Fibroblast of skin of right quadriceps (primary cell): Measurements from ENCODE around the gene SPTB.

Source experiments
- DNase-seq: peaks from one replicate; pipeline ENCODE4 v3.0.0-alpha.2; 2013

The SPTB gene

DNA sequence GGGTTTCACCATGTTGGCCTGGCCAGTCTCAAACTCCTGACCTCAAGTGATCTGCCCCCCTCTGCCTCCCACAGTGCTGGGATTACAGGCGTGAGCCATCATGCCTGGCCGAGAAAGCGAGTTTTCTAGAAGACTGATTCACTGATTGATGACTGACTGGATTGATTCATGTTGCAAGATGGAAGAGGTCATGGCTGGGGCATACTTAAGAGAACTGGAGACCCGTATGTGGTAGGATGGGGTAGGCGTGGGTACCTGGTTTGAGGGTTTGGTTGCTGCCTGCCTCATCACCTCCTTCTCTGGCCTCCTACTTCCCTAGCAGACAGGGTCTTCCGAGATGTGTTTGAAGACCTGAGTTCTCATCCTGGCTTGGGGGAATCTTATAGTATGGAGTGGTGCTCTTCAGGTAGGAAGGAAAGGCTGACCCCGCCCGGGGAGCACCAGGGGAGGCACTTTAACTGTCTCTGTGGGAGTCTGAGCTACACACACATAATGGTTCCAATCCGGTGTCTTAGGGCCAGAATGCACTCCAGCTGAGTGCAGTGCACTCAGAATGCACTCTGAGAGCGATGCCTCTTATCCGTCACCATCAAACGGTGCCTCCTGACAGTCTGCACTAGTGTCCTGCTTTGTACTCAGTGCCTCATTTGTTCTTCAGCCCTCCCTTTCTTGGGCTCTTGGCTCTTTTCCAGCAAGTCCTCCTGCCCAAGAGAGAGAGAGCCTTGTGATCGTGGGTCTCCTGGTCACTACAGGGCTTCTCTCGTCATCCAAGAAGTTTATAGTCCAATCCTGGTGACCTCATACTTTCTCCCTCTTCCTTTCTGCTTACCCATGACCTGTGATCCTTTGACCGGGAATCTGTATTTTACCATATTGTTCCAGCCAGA, 155.8 kb downstream of the SPTB start:
- no peak for DNase-seq

DNA sequence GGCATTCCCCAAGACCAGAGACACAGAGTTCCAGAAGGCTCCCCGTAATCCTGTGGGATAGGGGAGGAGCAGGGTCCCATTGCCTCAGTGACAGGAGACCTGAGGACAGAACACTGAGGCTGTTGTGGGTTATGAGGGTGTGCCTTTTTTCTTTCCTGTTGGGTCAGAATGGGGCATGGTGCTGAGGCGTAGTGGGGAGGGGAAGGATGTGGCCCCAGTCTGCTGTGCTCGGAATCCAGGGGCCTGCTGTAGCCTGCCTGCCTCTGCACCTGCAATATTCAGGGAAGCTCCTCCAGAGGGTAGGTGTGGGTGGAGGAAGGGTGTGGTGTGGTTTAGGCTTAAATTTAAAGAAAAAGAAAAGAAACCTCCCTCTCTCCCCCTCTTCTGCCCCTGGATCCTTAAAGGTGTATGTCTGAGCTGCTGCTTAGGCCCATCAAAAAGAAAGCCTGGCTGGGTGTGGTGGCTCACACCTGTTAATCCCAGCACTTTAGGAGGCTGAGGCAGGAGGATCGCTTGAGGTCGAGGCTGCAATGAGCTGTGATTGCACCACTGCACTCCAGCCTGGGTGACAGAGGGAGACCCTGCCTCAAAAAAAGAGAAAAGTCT, 156.8 kb downstream of the SPTB start:
- no peak for DNase-seq

DNA sequence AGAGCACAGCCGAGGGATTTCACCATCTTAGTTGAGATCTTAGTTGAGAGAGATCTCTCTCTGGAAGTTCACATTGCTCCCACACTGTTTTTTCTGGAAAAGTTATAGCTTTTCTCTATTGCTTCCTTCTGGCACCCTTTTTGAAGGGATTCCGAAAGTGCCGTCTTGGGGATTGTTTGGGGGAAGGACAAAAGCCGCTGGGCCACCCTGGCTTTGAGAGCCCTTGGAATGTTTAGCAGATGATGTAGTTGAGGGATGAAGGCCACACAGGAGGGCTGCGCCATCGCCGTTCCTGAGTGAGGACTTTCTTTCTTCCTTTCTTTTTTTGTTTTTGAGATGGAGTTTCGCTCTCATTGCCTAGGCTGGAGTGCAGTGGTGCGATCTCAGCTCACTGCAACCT, 157.8 kb downstream of the SPTB start:
- DNase-seq: peak; percentile 46

DNA sequence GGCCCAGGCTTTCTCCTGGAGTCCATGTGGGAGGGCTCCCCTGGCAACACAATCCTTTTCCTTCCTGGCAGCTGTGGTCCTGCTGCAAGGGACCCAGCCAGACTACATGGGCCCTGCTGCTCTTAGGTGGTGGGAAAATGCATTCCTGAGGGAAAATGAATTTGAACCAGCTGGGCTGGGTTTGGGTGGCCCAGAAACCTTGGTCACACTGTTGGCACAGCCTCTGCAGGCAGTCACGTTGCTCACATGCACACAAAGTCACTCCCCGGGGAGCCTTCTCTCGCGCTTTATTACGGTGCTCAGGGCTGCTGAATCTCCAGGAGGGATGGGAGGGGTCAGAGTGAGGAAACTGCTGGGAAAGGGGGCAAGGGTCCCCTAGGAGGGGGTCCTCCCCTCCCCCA, 158.3 kb downstream of the SPTB start:
- DNase-seq: peak; percentile 91

DNA sequence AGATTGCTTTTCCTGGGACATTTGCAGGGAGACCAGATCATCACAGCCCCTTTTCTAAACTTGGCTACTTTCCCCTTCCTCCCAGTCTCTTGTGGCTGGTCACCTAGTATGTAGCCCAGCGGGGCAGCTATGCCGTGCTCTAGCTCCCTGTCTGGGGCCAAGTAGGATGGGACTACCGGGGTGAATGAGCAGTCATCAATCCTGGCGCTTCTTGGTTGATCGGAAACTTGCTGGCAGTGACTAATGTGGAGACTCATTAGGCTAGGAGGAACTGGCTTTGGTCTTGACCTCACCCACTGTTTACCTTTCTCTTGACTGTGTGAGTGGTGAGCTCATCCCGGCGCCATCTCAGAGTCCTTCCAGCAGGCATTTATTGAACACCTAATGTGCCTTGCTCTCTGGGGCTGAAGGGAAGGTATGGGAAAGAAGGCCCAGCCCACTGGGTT, 159.6 kb downstream of the SPTB start:
- DNase-seq: peak; percentile 74

DNA sequence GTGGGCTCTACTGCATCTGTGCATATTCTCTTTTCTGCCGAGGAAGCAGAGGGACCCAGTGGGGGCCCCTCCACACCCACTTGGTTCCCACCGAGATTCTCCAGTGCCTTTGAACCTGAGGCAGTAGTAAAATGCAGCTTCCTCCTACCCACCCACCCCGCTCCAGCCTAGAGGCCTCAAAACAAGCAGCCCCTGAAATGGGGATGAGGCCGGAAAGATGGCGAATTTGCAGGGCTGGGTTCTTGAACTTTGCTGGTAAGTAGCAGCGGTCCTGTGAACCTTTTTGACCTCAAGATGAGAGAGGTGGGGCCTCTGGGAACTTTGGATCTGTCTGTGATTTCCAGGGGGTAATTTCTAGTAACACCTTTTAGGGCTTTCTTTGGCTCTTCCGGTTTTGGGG, 160.1 kb downstream of the SPTB start:
- DNase-seq: no peak

DNA sequence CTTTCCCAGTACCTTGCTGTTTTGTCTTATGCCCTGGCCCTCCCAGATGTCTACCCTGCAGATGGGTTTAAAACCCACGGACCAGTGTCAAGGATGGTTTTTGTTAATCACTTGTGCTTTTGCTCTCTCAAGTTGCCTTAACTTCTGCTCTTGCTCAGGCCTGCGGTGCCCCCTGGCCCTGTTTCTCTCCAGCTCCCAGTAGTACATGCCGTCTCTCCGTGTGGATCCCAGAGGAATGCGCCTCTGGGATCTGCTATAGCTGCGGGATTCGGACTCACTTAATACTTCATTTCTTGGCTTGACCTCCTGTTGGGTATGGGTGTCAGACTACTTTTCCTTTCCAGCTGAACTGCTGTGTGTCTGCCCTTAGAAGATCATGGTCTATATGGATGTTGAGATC, 160.9 kb downstream of the SPTB start:
- no peak for DNase-seq

DNA sequence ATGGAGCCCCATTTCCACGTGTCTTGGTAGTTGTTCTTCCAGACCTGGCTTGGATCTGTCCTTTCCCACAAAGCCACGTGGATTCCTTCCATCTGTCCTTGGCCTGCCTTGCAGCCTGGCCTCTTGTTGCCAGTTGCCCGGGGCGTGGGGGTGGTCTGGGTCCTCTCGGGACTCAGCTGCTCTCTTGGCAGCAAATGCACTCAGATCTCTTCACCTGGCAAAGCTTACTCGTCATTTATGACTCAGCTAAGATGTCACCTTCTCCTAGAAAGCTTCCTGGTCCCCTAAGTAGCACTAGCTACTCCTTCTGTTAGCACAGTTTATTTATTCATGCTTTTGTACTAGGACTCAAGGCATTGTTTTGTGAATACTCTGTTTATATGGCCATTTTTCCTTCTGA, 161.8 kb downstream of the SPTB start:
- DNase-seq: no peak

DNA sequence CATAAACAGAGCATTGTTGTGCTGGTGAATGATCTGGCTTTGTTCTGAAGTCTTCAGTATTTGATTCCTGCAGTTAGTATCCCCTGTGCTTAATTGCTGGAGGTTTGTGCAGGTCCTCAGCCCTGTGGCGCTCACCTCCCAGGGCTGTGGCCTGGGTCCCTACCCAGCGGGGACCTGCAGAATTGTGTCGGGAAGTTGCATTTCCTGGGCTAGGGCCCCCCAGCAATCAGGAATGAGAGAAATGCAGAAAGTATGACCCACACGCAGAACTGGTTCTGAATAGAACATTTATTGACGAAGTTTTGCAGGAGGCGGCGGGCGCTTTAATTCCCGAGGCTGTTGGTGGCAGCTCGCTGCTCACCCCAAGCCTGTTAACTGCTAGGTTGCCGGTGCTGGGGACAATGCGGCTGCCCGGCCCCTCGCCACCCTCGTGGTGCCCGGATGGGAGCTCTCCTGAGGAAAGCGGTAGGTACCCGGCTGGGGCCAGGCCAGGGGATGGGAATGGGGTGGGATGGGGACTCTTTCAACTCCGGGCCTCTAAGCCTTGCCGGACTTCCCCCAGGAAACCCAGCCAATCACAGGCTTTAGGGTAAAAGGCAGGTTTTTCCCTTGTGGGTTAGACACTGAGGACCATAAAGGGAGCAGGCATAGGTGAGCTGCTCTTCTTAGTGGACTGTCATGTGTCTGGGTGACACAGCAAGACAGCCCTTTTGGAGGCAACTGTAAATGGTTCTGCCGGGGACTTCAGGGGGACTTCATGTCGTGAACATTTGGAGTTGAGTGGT, 163.9 kb downstream of the SPTB start:
- DNase-seq: no peak

DNA sequence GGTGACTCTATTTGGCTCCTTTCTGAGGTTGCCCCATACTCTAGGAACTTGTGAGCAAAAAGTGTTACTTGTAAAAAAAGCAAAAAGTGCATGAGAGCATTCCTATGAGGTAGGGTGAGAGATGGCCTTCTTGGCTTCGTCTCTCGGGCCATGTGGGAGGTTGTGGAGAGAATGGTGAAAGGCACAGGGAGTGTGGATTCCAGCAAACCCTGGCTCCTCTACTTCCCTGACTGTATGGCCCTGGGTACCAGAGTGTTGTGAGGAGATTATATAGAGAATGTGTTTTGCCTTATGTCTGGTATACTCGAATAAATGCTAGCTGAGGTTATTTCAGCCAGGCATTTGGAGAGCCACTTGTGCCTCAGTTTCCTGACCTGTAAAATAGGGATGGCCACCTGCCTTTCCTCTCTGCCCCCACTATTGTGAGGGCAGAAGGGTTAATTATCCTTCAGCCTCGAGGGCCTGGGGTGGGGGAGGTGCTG, 164.5 kb downstream of the SPTB start:
- no peak for DNase-seq

DNA sequence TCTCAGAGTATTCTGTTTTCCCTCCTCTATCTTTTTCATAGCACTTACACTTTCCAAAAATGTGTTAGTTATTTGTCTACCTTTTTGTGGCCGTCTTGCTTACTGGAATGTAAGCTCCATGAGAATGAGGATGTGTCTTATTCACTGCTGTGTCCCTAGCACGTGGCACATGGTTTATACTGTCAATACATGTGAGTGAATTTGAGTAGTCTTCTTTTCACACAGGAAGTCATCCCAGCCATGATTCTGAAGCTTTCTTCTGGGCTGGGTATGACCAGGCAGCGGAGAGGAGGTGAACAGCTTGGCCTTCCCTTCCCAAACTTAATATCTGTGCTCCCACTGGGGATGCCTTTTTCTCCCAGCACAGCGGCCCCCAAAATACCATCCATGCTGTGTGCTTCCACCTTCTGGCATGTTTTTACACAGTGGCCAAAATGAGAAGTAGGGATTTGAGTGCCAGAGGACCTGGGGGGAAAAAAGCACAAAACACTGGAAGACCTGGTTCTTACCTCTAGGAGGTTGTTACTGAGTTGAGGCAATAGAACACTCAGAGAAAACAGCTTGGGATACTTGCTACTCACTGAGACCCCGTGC, 165.2 kb downstream of the SPTB start:
- no peak for DNase-seq

DNA sequence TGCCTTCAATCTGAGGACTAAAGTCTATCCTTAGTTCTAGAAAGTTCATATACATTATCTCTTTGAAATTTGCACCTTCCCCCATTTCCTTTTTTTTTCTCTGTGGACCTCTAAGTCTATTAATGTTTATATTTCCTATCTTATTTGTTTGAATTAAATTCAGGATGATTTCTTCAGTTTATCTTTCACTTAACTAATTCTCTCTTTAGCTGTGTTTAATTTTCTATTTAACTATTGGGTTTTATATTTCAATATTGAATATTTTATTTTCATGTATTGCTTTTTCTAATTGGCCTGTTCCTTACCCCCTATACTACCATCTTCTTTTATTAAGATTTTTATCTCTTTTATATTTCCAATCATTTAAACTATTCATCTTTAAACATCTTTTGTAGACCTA, 166.0 kb downstream of the SPTB start:
- DNase-seq: no peak

DNA sequence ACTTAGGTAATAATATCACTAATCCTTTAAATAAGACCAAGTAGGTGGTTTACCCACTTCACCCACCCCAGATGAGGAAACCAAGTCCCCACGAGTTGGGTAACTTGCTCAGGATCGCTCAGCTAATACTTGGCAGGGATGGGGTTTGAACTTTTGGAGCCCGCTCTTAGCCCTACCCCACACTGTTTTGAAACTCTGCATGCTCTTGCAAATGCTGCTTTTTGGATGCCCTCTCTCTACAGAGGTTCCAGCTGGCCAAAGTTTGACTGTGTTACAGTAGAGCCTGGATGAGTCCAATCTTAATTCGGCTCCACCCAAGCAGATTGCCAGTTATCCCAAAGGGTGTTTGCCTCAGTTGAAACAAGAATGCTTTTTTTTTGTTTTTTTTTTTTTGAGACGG, 168.7 kb downstream of the SPTB start:
- no peak for DNase-seq

DNA sequence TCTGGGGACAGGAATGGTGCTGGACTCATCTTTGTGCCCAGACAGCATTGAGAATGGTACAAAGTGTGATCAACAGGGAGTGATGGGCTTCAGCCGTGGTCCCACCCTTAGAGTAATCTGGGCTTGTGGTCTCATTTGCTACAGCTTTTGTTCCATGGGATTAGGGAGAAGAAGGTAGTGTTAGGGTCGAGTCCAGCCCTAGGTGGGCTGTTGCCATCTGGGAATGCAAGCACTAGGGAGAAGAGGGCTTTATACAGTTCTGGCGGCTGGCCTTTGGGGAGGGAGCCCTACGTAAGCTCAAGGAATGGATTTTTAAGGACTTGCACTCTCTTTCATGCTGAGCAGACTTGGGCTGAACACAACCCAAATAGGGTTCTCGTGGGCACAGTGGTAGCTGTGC, 170.6 kb downstream of the SPTB start:
- no peak for DNase-seq

DNA sequence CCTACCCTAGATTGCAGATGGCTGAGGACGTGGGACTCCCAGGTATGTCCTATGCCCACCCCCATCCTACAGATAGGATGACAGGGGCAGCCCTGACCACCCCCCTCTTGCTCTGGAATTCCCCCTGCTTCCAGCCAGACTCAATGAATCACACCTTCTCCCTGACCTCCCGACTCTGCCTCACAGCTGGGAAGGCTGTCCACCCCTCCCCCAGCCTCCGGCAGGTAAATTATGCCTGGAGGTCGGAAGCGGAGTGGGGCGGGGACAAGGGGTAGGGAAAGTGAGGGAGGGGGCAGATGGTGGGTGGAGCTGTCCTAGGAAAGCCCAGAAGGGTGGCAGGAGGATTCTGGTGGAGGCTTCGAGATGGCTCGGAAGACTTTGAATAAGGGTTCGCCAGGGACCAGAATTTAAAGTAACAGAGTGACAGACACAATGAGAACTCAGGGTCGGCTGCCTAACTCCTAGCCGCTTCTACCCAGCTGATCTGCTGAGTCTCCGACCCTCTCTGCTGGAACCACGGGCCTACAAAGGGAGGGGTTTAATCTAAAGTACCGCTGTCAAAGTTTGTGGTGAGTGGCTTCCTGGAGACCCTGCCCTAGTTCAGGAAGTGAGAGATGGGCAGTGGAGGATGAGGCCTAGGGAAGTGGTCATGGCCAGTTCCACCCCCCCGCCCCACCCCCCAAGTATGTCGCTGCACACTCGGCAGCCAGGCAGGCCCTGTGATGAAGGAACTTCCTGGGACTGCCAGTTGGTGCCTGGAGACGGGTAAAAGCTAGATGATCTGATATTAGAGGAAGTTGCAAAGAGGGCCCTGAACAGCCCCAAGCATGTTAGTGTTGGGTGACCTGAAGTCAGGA, 171.3 kb downstream of the SPTB start:
- DNase-seq: no peak

DNA sequence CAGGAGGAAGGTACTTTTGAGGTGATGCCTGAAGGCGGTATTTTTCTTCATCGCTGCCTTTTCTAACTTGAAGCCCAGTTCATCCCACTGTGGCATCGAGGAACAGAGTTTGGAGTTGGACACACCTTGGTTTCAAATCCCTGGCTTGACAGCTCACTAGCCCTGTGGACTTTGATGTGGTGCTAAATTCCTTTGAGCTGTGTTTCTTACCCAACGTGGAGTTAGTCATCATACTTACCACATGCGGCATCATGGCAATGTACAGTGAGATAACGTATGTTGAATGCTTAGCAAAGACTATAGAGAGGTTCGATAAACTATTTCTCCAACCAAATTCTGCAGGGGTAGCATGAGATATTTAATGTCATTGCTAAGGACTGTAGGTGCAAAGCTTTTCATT, 172.0 kb downstream of the SPTB start:
- peak; percentile 89 for DNase-seq

DNA sequence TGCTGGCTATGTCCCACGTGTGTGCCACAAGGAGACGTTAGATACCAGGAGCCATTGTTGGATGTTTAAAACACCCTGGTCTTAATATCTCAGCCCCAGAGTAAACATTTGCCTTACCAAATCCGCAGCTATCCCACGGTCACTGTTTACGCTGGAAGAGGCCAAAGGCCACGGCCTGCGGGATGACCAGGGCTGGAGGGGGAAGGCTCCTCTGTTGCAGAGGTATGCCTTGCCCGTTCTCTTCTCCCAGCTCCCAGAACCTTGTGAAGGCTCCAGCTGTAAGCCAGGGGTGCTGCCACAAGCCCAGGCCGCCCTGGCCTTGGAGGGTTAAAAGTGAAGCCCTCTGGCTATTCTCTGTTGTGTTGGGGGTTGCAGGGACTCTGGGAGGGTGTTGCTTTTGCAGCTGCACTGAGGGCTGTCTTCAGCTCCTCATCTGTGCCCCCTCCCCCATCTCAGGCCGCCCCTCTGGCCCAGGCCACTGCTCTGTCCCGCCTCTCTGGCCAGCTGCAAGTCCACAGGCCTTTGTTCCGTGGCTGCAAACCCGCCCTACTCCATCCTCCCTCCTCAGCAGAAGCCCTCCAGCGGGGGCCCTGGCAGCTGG, 173.0 kb downstream of the SPTB start:
- no peak for DNase-seq

DNA sequence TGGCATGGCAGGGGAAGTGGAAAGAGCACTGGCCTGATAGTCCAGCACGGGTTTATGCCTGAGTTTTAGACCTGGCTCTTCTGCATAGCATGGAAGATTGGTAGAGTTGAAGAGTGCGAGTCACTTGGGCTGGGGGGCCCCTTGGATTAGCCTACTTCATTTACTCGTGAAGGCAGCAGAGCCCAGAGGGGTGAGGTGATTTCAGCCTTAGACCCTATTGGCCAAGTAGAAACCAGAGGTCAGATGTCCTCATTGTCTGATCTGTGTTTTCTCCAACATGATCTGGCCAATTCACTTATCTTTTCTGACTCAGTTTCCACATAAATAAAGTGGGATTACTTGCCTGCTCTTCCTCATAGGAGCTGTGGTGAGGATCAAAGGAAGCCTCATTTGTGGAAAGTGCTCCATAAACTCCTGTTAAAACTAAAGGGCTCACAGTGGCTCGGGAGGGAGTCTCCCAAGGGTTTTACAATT, 173.6 kb downstream of the SPTB start:
- DNase-seq: no peak

DNA sequence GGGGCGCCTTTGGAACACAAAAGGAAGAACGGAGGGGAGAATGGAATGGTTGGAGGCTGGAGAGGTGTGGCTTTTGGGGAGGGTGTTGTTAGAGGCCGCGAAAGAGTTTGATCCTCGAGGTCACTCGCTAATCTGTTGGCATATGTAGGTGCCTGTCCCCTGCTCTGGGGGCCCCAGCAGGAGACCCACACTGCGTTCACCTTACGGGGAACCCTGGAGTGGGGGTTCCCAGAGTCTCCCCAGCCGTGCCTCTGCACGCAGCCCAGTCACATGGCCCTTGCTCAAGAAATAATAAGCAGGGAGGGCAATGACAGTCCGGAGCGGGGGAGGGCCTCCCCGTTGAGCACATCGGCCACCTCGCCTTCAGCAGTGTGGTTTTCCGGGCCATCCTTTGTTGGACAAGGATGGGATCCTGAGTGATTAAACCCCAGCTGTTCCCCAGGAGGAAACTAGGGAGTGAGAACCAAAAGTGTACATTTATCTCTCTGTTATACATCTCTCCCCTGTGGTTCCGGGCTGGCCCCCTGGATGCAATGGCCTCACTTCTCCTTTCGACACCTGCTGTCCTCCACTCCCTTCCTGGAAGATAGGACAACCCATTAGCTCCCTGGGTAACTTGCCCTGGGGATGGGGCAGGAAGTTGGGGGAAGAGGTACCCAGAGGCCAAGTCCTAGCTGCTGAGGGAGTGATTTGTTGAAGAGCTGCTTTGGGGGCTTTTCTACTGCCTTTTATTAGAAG, 174.2 kb downstream of the SPTB start:
- DNase-seq: no peak

DNA sequence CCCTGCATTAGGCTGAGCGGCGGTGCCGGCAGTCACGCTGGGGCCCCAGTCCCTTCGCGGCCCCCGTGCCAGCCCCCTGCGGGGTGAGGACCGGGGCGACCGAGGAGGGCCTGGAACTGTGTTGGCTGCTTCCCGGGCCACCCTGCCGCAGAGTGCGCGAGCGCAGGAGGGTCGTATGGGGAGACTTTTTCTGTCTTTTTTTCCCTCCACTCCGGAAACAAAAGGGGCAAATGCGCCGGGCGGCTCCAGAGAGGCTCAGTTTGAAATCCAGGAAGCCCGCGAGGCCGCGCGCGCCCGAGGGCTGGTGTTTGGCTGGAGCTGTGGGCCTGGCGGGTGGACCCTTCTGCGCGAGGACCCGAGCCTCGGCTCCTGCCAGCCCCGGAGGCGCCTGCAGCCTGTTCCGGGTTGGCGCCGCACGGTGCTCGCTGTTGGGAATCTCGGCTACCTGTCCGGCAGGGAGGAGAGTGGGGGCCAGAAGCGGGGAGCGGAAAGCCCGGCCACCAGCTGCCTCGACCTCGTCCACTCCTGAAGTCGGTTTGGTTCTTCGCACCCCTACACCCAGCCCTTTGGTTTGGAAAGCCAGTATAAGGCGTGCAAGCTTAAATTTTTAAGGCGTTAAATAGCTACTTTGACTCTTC, 174.8 kb downstream of the SPTB start:
- DNase-seq: no peak
